NOMO-1 (cell line): ENCODE measurements around the gene LRSAM1.

ENCODE experiments used
- DNase-seq, 2 experiments: peaks; one replicate each; lab custom pipeline; 2025; ENCODE audit not compliant: unreplicated experiment in 2 of 2; lab: John Stamatoyannopoulos, UW

The LRSAM1 gene

GRCh38 chr9:127450830-127451607 is at the start of gene LRSAM1, which contains the start of gene RPL12:
Gene LRSAM1 (plus strand): TSS chr9:127451510. CDS start chr9:127454528, 3,018 bp downstream.
Gene RPL12 (minus strand): TSS chr9:127451406. CDS start chr9:127451317, 89 bp downstream.
- peak; percentile 85 to 89 for DNase-seq

GRCh38 chr9:127402401-127403090 is 48.8 kb upstream of the LRSAM1 start:
- DNase-seq: no peak

GRCh38 chr9:127403507-127404192 is 47.7 kb upstream of the LRSAM1 start:
- no peak for DNase-seq

DNA sequence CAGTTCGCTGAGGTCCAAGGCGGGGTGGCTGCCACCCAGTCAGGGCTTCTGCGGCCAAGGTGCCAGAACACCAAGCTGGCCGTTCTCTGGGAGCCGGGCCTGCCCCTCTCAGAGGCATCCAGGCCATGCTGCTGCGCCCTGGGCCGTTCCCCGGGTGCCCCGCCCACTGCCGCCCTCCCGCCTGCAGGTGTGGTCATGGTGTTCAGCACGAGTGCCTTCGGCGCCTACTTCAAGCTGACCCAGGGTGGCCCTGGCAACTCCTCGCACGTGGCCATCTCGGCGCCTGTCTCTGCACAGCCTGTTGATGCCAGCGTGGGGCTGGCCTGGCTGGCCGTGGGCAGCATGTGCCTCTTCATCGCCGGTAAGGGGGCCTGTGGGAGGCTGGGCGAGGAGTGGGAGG is 46.7 kb upstream of the LRSAM1 start:
- no peak for DNase-seq

- DNase-seq: no peak
These were observed 45.8 kb upstream of the LRSAM1 start for GRCh38 chr9:127405344-127406125.

- DNase-seq: no peak
These were observed 44.4 kb upstream of the LRSAM1 start for GRCh38 chr9:127406799-127407491.

GRCh38 chr9:127407492-127407843 is 43.8 kb upstream of the LRSAM1 start:
- no peak for DNase-seq

GRCh38 chr9:127411122-127411521 is 40.2 kb upstream of the LRSAM1 start:
- DNase-seq: peak in 1 of 2 experiments; percentile 75

DNA sequence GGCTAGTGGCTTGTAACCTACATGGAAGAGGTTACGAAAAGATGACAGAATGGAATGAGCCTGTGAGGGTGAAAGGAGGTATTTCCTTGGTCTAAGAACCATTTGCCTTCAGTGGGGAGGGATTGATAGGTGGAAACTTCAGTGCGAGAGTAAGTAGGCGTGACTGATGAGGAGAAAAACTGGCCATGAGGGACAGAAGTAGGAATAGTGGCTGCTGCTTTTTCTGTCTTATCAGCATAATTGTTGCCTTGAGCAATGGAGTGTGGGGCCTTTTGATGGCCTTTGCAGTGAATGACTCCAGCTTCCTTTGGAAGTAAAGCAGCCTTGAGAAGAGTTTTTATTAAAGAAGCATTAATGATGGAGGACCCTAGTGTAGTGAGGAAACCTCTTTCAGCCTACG is 36.2 kb upstream of the LRSAM1 start:
- no peak for DNase-seq

DNA sequence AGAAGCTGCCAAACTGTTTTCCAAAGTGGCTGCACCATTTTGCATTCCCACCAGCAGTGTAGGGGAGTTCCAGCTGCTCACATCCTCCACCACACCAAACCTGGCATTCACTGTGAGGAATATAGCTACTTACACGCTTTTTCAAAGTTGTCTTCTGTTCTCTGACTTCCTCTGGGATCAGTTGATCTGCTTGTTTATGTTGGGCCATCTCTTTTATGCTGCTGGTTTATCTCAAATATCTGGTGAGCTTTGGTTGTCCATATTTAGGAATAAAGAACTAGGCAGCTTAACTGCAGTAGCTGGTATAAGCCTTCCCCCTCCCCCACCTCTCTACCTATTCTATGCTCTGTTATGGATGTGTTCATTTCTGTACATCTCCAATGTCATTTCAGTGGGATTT is 35.7 kb upstream of the LRSAM1 start:
- DNase-seq: no peak

- DNase-seq: no peak
These were observed 33.9 kb upstream of the LRSAM1 start for GRCh38 chr9:127417131-127418036.

- DNase-seq: no peak
These were observed 33.3 kb upstream of the LRSAM1 start for GRCh38 chr9:127418037-127418471.

- DNase-seq: no peak
These were observed 32.0 kb upstream of the LRSAM1 start for GRCh38 chr9:127419348-127419747.

GRCh38 chr9:127421057-127421456 is 30.3 kb upstream of the LRSAM1 start:
- no peak for DNase-seq

- DNase-seq: no peak
These were observed 29.1 kb upstream of the LRSAM1 start for GRCh38 chr9:127422133-127422782.

DNA sequence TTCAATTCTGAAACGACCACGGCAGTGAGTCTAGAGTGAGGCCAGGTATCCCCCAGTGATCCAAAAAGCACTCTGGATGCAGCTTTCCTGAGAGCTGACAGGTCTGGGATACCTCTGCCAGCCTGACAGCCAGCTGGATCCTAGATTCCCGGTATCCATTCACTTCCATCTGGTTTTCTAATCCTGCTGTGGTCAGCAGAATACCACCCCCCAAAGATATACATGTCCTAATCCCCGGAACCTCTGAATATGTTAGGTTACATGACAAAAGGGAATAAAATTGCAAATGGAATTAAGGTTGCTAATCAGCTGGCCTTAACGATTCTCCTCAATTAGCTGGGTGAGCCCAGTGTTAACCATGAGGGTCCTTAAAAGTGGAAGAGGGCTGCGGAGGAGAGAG is 28.5 kb upstream of the LRSAM1 start:
- DNase-seq: no peak

DNA sequence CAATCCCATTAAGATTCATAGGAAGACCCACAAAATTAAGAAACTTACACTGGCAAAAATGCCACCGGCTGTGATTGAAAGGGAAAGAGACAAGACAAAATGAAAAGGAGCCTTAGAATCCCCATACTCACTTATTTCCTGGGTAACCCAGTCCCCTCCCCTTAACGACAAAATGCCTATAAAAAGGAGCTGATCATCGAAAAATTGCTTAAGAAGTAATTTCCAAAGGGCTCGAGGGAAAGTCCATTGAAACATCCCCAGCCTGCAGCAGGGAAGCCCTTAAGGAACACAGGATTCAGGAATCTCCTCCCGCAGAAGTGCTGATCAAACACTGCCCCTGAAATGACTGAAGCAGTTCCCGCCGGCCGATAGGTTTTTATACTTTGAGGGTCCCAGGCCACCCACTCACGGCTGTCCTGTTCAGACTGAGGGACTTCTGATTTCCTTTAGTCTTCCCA is 27.8 kb upstream of the LRSAM1 start:
- no peak for DNase-seq

GRCh38 chr9:127423934-127424675 is 27.2 kb upstream of the LRSAM1 start, which contains the start of gene ZNF79:
Gene ZNF79 (plus strand): TSS chr9:127424382. CDS start chr9:127424788, 406 bp downstream.
- DNase-seq: peak; percentile 88 to 96
